Measurements from ENCODE around the gene COL13A1.

The COL13A1 gene

DNA sequence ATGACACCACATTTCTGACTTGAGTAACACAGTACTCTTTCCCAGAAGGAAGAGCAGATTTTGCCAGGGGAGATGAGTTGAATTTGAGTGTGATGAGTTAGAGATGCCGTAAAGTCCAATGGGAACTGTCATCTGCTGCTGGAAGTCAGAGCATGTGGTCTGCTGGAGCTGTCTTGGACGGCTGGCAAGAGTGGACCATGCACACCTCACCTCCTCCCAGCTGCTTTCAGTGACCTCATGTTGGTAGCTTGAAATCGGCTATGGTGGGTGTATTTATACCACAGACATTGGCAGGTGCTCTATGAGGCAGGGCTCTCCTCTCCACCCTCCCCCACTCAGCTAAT is 82.3 kb downstream of the COL13A1 start:
- TF ChIP-seq, protein P1, sequence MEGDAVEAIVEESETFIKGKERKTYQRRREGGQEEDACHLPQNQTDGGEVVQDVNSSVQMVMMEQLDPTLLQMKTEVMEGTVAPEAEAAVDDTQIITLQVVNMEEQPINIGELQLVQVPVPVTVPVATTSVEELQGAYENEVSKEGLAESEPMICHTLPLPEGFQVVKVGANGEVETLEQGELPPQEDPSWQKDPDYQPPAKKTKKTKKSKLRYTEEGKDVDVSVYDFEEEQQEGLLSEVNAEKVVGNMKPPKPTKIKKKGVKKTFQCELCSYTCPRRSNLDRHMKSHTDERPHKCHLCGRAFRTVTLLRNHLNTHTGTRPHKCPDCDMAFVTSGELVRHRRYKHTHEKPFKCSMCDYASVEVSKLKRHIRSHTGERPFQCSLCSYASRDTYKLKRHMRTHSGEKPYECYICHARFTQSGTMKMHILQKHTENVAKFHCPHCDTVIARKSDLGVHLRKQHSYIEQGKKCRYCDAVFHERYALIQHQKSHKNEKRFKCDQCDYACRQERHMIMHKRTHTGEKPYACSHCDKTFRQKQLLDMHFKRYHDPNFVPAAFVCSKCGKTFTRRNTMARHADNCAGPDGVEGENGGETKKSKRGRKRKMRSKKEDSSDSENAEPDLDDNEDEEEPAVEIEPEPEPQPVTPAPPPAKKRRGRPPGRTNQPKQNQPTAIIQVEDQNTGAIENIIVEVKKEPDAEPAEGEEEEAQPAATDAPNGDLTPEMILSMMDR (IDR thresholded peaks at IDR 0.05; ENCODE audit: insufficient read depth, low read depth, low read length, missing control alignments) = no peak
- no peak overlapping the region for H3K4me3 ChIP-seq (ENCODE audit: low read depth, low read length)
- no peak for DNase-seq (ENCODE audit: low read depth)

DNA sequence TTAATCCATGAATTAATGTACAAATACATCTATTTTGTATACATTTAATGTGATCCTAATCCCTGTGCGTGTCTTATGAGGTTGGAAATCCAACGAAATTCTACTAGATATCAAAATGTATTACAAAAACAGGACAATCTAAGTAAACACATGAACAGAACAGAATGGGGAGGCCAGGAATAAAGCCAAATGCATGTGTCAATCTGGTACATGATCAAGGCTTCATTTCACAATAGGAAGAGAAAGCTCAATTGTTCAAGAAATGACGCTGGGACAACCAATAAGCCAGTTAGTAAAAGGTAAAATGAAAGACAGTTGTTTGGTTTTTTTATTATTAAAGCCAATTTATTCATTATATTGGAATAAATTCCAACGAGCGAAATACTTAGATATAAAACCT is 83.0 kb downstream of the COL13A1 start:
- no peak overlapping the region for H3K4me3 ChIP-seq (ENCODE audit: low read depth, low read length)
- no peak for DNase-seq (ENCODE audit: low read depth)
- TF ChIP-seq, protein P1 (IDR thresholded peaks at IDR 0.05; ENCODE audit: insufficient read depth, low read depth, low read length, missing control alignments) = no peak

DNA sequence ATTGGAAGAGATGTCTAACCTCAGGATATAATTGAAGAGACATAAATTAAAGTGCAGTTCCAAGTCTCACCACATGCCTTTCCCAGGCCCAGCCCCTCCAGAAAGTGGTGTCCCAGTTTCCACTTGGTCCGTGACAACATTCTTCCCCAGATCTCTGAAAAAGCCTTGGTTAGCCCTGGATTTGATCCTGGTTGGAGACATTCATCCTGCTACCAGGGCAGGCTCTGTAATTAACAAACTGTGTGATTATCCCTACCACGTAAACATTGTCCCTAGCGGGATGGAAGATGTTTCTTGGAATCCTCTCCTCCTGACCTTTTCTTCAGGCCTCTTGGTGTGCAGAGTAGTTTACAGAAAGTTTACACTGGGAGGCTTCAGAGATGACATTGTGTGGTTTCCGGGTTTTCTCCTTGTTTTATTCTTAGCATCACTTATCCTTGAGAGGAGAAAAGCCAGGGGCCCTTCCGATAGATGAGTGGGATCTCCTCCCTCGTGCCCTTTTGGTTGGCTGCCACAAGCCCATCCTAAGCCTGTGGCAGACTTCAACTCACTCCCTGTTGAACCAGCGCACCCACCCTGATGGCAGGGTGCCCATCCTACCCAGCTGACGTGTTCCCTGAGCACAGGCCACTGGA is 83.8 kb downstream of the COL13A1 start:
- TF ChIP-seq, protein P1 (IDR thresholded peaks at IDR 0.05; ENCODE audit: insufficient read depth, low read depth, low read length, missing control alignments) = peak; percentile 14
- DNase-seq (ENCODE audit: low read depth) = no peak
- H3K4me3 ChIP-seq (ENCODE audit: low read depth, low read length) = no peak overlapping the region

DNA sequence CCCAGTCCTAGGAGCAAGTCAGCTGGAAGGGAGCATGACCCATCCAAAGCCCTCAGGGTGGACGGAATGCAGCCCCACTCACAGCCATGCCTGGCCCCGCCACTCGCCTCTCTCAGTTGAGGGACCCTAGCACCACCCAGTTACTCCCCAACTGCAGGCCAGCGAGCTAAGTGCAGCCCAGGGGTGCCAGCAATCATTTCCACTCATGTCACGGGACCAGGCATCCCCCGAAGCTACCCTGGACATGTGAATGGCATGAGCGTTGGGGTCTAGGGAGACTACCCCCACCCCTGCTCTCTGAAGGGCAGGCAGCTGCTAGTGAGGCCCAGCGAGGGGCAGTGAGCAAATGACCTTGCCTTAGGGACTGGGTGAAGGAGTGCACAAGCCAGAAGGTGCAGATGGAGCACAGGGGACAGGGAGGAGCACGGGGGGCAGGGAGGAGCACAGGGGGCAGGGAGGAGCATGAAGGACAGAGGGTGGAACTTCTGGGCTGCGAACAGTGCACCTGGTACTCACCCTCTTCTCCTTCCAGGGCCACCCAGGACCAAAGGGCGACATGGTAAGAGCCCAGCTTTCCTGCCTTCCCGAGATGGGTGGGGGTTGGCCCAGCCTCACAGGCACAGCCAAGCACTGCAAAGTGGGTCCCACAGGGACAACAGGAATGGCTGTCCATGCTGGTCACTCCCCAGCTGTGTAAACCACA is 87.3 kb downstream of the COL13A1 start:
- no peak overlapping the region for H3K4me3 ChIP-seq (ENCODE audit: low read depth, low read length)
- TF ChIP-seq, protein P1 (IDR thresholded peaks at IDR 0.05; ENCODE audit: insufficient read depth, low read depth, low read length, missing control alignments) = no peak
- DNase-seq (ENCODE audit: low read depth) = no peak

DNA sequence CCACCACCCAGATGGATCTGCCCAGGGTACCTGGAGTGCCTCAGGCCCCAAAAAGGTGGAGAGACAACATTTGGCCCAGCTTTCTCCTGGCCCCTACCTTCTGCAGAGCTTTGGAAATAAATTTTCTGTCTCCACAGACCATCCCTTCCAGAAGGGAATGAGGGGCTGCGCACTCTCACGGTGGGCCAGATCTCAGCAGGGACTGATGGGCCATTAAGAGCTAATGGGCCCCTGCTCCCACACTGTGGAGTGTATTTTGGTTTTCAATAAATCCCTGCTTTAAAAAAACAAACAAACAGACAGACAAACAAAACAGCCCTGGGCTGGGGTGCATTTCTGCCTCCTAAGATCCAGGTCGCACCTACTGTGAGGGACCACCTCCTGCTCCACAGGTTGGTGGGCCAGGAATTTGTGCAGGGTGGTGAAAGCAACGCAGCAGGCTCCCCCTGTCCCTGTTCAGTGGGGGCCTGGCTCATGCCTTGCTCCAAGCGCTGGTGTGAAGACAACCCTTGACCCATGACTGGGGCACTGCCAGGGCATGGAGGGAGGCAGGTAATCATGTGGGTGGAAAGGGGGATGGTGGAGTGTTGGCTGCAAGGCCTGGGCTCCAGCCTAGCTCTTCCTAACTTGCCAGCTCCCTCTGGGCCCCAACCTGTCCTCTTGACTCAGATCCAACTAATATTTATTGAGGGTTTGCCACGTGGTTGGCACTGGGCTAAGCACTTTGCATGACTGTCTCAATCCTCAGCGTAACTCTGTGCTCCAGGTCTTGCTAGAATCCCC is 88.5 kb downstream of the COL13A1 start:
- DNase-seq (ENCODE audit: low read depth) = no peak
- TF ChIP-seq, protein P1 (IDR thresholded peaks at IDR 0.05; ENCODE audit: insufficient read depth, low read depth, low read length, missing control alignments) = no peak
- no peak overlapping the region for H3K4me3 ChIP-seq (ENCODE audit: low read depth, low read length)

DNA sequence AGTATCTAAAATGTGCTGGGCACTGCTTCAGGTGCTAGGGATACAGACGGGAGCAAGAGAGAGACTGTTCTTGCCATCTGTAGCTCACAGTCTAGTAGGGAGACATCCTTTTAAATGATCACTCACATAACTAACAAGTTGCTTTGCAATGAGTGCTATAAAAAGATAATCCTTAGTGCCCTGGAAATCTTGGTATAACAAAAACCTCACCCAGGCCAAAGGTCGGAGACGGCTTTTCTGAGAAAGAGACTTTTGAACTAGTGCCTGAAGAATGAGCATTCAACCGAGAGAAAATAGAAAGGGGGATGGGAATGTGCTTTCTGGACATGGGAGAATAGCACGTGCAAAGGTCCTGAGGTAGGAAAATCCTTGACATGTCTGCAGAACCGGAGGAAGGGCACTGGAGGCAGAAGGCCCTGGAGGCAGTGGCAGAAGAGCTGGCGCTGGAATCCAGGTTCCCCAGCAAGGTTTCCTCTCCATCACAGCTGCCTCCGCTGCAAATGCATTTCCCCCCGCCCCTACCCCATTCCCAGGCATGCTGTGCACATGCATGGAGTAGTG is 89.4 kb downstream of the COL13A1 start:
- H3K4me3 ChIP-seq (ENCODE audit: low read depth, low read length) = no peak overlapping the region
- no peak for DNase-seq (ENCODE audit: low read depth)
- TF ChIP-seq, protein P1 (IDR thresholded peaks at IDR 0.05; ENCODE audit: insufficient read depth, low read depth, low read length, missing control alignments) = no peak

Measured in GM12865 (cell line).